HepG2 (cell line): ENCODE data around the gene GPR155. TPM values are rescaled to one million over a fixed set of nuclear protein-coding genes. Genes with fewer than 3 reads are reported as not detected.

Source experiments
- ADNP ChIP-seq: sonication (generic); formaldehyde crosslinking; IDR thresholded peaks from 2 replicates; pipeline ENCODE4 v1.4.0; 2020; ENCODE audit warnings: missing genetic modification reagents
- ARID3A ChIP-seq: IDR thresholded peaks from 2 replicates; pipeline ENCODE4 v1.6.1; 2012; ENCODE audit warnings: low read depth, low read length, improper control_type of control experiment
- CREB1 ChIP-seq, 2 experiments: fragments of 450-650 bp in 1 of 2; IDR thresholded peaks; 2 replicates each; pipeline ENCODE4 v1.6.1; 2016 to 2017; ENCODE audit warnings: control low read depth in 1 of 2, mild to moderate bottlenecking in 1 of 2, missing compliant biosample characterization in 1 of 2, missing genetic modification characterization in 1 of 2
- FIP1L1 ChIP-seq: fragments of 200-400 bp; formaldehyde crosslinking; IDR thresholded peaks from 2 replicates; pipeline ENCODE4 v1.6.1; 2018; ENCODE audit warnings: low read depth, mild to moderate bottlenecking, low read length, moderate library complexity, borderline replicate concordance; ENCODE audit not compliant: insufficient read depth
- FLYWCH1 ChIP-seq: sonication (generic); formaldehyde crosslinking; IDR thresholded peaks from 2 replicates; pipeline ENCODE4 v1.8.1; 2023; ENCODE audit warnings: mild to moderate bottlenecking, missing genetic modification reagents
- HDAC1 ChIP-seq: sonication (generic); formaldehyde crosslinking; IDR thresholded peaks from 2 replicates; pipeline ENCODE4 v1.5.1; 2020; ENCODE audit warnings: mild to moderate bottlenecking, missing genetic modification reagents
- HMGA1 ChIP-seq: sonication (generic); formaldehyde crosslinking; conservative IDR thresholded peaks from 2 replicates; pipeline ENCODE4 v1.4.0; 2020; ENCODE audit warnings: missing genetic modification reagents
- MAF1 ChIP-seq: sonication (generic); formaldehyde crosslinking; IDR thresholded peaks from 2 replicates; pipeline ENCODE4 v1.5.0; 2020; ENCODE audit warnings: missing genetic modification reagents, borderline replicate concordance
- MEIS1 ChIP-seq: sonication (generic); formaldehyde crosslinking; IDR thresholded peaks from 2 replicates; pipeline ENCODE4 v1.9.0; 2021; ENCODE audit warnings: mild to moderate bottlenecking, missing genetic modification reagents, moderate library complexity, borderline replicate concordance
- MZF1 ChIP-seq: sonication (generic); formaldehyde crosslinking; IDR thresholded peaks from 2 replicates; pipeline ENCODE4 v1.8.1; 2023; ENCODE audit warnings: mild to moderate bottlenecking, missing genetic modification reagents, borderline replicate concordance
- PHF8 ChIP-seq: sonication (generic); formaldehyde crosslinking; IDR thresholded peaks from 2 replicates; pipeline ENCODE4 v1.5.0; 2020; ENCODE audit warnings: missing genetic modification reagents
- SSRP1 ChIP-seq: IDR thresholded peaks from 2 replicates; pipeline ENCODE4 v1.6.1; 2016; ENCODE audit warnings: control low read depth
- THAP9 ChIP-seq: sonication (generic); formaldehyde crosslinking; IDR thresholded peaks from 2 replicates; pipeline ENCODE4; 2020; ENCODE audit warnings: missing genetic modification reagents, mild to moderate bottlenecking, borderline replicate concordance
- ZIK1 ChIP-seq: sonication (generic); formaldehyde crosslinking; IDR thresholded peaks from 2 replicates; pipeline ENCODE4 v1.5.0; 2020; ENCODE audit warnings: mild to moderate bottlenecking, low read depth, missing genetic modification reagents, borderline replicate concordance
- ZNF235 ChIP-seq: sonication (generic); formaldehyde crosslinking; IDR thresholded peaks from 2 replicates; pipeline ENCODE4 v1.8.1; 2023; ENCODE audit warnings: mild to moderate bottlenecking, missing genetic modification reagents, borderline replicate concordance
- ZNF296 ChIP-seq: sonication (generic); formaldehyde crosslinking; conservative IDR thresholded peaks from 2 replicates; pipeline ENCODE4 v1.5.0; 2020; ENCODE audit warnings: mild to moderate bottlenecking, missing genetic modification reagents
- ZNF33A ChIP-seq: sonication (generic); formaldehyde crosslinking; IDR thresholded peaks from 2 replicates; pipeline ENCODE4 v1.5.1; 2020; ENCODE audit warnings: missing genetic modification reagents, mild to moderate bottlenecking, moderate library complexity, borderline replicate concordance
- ZNF362 ChIP-seq: sonication (generic); formaldehyde crosslinking; IDR thresholded peaks from 2 replicates; pipeline ENCODE4 v1.4.0; 2020; ENCODE audit warnings: missing genetic modification reagents, mild to moderate bottlenecking, borderline replicate concordance
- ZNF569 ChIP-seq: sonication (generic); formaldehyde crosslinking; IDR thresholded peaks from 2 replicates; pipeline ENCODE4 v1.5.0; 2020; ENCODE audit warnings: mild to moderate bottlenecking, missing genetic modification reagents, moderate library complexity, borderline replicate concordance
- polyA plus RNA-seq, 8 experiments: library from polyadenylated mRNA; depleted of rRNA in 3 of 8; stranded (reverse) in 7 of 8; unstranded in 1 of 8; fragments of >200 nt; fragmentation: Illumina TruSeq in 4 of 8; extraction: Trizol in 4 of 8; gene quantifications; 2 replicates each; pipeline versions ENCODE4 v1.2.1 to v1.2.3, GENCODE V29; 2011 to 2016; ENCODE audit warnings: low read depth in 4 of 8, missing spikeins in 1 of 8, mixed read lengths in 1 of 8; ENCODE audit not compliant: insufficient read depth in 1 of 8
- total RNA-seq, 5 experiments: library from RNA; depleted of rRNA; stranded (reverse); fragments of >200 nt; fragmentation: Illumina TruSeq; extraction: Trizol; gene quantifications; 2 replicates each; pipeline ENCODE4 v1.2.3, GENCODE V29; 2016; ENCODE audit warnings: low read depth in 1 of 5
- TF ChIP-seq, protein P1 (sequence below): sonication (generic); formaldehyde crosslinking; IDR thresholded peaks from 2 replicates; pipeline ENCODE4 v1.8.1; 2023; ENCODE audit warnings: mild to moderate bottlenecking, inconsistent platforms, moderate library complexity, missing genetic modification reagents, borderline replicate concordance

GPR155 gene
- total and polyA plus RNA-seq, 2 of the 13 experiments (the other 11 are each of a cell fraction or from before 2014, with no cell fraction given): 0.15 to 0.49 TPM

DNA sequence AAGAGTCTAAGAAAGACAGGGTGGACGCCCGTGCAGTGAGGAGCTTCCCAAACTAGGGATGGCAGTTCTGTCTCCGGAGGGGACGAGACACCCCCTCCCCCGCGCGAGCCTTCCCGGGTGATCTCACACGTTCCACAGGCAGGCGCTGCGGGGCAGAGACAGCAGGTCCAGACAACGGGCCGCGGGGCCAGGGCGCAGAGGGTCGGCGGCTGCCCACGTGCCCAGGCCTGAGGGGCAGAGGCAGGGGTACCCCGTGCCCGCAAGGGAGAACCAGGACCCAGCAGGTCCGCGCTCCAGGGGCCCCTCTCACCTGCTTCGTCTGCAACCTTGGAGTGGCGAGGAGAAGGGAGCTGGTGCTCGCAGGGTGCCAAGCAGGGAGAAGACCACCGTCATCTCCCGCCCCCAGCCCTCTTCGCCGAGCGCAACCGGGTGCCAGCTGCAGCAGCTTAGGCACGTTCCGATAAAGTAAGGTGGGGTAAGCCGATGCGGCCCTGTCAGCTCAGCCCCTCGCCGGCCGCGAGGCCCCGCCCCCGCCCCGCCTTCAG is at the start of gene GPR155 (continued):
- TF ChIP-seq FLYWCH1 (CRISPR knock-in tag): no peak
- TF ChIP-seq MZF1: no peak
- no peak for TF ChIP-seq ARID3A
- TF ChIP-seq ZIK1 (CRISPR knock-in tag): no peak
- no peak for TF ChIP-seq MAF1 (CRISPR knock-in tag)
- TF ChIP-seq THAP9 (CRISPR knock-in tag): no peak
- TF ChIP-seq ZNF296 (CRISPR knock-in tag): no peak
- no peak for TF ChIP-seq ZNF569
- no peak for TF ChIP-seq HMGA1 (CRISPR knock-in tag)
- TF ChIP-seq ADNP: no peak
- TF ChIP-seq FIP1L1: no peak
- no peak for TF ChIP-seq SSRP1
- no peak for TF ChIP-seq ZNF362 (CRISPR knock-in tag)
- no peak for TF ChIP-seq CREB1 (IDR thresholded peaks at IDR 0.05)
- no peak for TF ChIP-seq CREB1 (CRISPR knock-in tag; IDR thresholded peaks at IDR 0.05)
- TF ChIP-seq ZNF33A (CRISPR knock-in tag): no peak
- TF ChIP-seq MEIS1 (CRISPR knock-in tag): no peak
- TF ChIP-seq ZNF235 (CRISPR knock-in tag): no peak
- TF ChIP-seq, protein P1, sequence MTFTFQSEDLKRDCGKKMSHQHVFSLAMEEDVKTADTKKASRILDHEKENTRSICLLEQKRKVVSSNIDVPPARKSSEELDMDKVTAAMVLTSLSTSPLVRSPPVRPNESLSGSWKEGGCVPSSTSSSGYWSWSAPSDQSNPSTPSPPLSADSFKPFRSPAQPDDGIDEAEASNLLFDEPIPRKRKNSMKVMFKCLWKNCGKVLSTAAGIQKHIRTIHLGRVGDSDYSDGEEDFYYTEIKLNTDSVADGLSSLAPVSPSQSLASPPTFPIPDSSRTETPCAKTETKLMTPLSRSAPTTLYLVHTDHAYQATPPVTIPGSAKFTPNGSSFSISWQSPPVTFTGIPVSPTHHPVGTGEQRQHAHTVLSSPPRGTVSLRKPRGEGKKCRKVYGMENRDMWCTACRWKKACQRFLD: no peak
- peak; percentile 44; the same call in 1 of the 2 replicates for TF ChIP-seq PHF8 (CRISPR knock-in tag)
- TF ChIP-seq HDAC1 (CRISPR knock-in tag): peak; percentile 39; the same call in 1 of the 2 replicates
